ENCODE results near the gene CCDC170. TPM values are rescaled to one million over a fixed set of nuclear protein-coding genes. Genes with fewer than 3 reads are reported as not detected.
"Not testable (repeated sequence)": the region's sequence is repeated elsewhere in the genome, so short reads cannot be mapped to it uniquely, and the experiment has no call there.

The CCDC170 gene
- total RNA-seq, 1 experiment from 2014 or later = not detected

DNA sequence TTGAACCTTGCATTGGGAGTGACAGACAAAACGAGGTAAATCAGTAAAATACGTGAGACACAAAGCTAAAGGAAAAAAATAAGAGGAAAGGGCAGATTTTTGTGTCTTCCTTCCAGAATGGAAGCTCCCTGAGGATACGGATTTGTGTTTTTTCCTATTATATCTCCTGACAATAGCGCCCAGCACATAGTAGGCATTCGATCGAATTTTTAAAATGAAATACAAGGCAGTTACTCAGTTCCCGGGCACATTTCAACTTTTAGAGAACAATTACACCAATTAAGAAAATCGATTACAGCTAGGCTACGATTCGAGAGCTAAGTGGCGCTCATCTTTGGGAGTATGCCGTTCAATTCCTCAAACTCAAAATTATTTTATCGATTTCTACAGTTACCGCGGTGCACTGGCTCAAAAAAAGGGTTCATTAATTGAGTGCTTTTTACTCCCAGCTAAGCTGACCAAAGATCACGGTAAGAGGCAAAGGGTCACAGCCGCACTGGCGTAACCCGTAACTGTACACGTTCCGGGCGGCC, 42.3 kb upstream of the CCDC170 start:
- POLR2A ChIA-PET = interaction anchor here (0.6 to 2.9 kb wide), 18 partner anchors 10 to 1124 kb away, joined by 3 to 43 read pairs (median 6); no protein-coding TSS in a partner anchor
- intact Hi-C loops (cut with micrococcal nuclease) = no loop called here
- H3K27me3 Mint-ChIP-seq (ENCODE audit: insufficient read depth, unreplicated experiment) = no peaks in the 10 kb centered on the region
- CTCF ChIA-PET = interaction anchor here (0.5 to 1.5 kb wide), 6 partner anchors 12 to 1394 kb away, joined by 3 to 4 read pairs (median 3); no protein-coding TSS in a partner anchor
- peaks cover 38% of the 10 kb centered on the region for H3K4me1 Mint-ChIP-seq (ENCODE audit: insufficient read depth, unreplicated experiment)
- TF ChIP-seq, protein P1, sequence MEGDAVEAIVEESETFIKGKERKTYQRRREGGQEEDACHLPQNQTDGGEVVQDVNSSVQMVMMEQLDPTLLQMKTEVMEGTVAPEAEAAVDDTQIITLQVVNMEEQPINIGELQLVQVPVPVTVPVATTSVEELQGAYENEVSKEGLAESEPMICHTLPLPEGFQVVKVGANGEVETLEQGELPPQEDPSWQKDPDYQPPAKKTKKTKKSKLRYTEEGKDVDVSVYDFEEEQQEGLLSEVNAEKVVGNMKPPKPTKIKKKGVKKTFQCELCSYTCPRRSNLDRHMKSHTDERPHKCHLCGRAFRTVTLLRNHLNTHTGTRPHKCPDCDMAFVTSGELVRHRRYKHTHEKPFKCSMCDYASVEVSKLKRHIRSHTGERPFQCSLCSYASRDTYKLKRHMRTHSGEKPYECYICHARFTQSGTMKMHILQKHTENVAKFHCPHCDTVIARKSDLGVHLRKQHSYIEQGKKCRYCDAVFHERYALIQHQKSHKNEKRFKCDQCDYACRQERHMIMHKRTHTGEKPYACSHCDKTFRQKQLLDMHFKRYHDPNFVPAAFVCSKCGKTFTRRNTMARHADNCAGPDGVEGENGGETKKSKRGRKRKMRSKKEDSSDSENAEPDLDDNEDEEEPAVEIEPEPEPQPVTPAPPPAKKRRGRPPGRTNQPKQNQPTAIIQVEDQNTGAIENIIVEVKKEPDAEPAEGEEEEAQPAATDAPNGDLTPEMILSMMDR (IDR thresholded peaks at IDR 0.05; ENCODE audit: unreplicated experiment) = no peak
- H3K9me3 Mint-ChIP-seq (ENCODE audit: unreplicated experiment) = no peaks in the 10 kb centered on the region
- H3K4me3 Mint-ChIP-seq (ENCODE audit: unreplicated experiment) = peak overlapping the region; percentile 99
- no peak for DNase-seq (ENCODE audit: unreplicated experiment)
- H3K36me3 Mint-ChIP-seq (ENCODE audit: insufficient read depth, unreplicated experiment) = peaks cover 16% of the 10 kb centered on the region
- BruUV-seq (replicated peaks) = TSS peak; percentile 89
- peak overlapping the region; percentile 87 for H3K27ac Mint-ChIP-seq (ENCODE audit: low read depth, unreplicated experiment)

GRCh38 chr6:151451950-151452749, 41.7 kb upstream of the CCDC170 start, which contains the start of gene RMND1:
TSS of gene RMND1 (minus strand) at chr6:151452126. CDS start at chr6:151445811, 6,315 bp downstream.
- ChIA-PET POLR2A (interaction anchor here (0.6 to 2.9 kb wide), 24 partner anchors 11 to 1124 kb away, joined by 3 to 43 read pairs (median 5); no protein-coding TSS in a partner anchor), CTCF (interaction anchor here (0.5 to 1.5 kb wide), 3 partner anchors 24 to 1295 kb away, joined by 3 to 4 read pairs (median 3); no protein-coding TSS in a partner anchor)
- BruUV-seq (replicated peaks) = no TSS peak
- peaks cover 18% of the 10 kb centered on the region for H3K36me3 Mint-ChIP-seq (ENCODE audit: insufficient read depth, unreplicated experiment)
- H3K4me1 Mint-ChIP-seq (ENCODE audit: insufficient read depth, unreplicated experiment) = peaks cover 36% of the 10 kb centered on the region
- intact Hi-C loops (cut with micrococcal nuclease) = loop anchor here (2.0 kb wide), 1 partner anchor 61 kb away; the partner anchor contains the start of gene ZBTB2
- H3K27me3 Mint-ChIP-seq (ENCODE audit: insufficient read depth, unreplicated experiment) = no peaks in the 10 kb centered on the region
- H3K9me3 Mint-ChIP-seq (ENCODE audit: unreplicated experiment) = no peaks in the 10 kb centered on the region
- peak within 1 kb of the TSS; percentile 99 for H3K4me3 Mint-ChIP-seq (ENCODE audit: unreplicated experiment)
- TF ChIP-seq, protein P1 (IDR thresholded peaks at IDR 0.05; ENCODE audit: unreplicated experiment) = no peak
- peak; percentile 100 for DNase-seq (ENCODE audit: unreplicated experiment)
- peak within 1 kb of the TSS; percentile 87 for H3K27ac Mint-ChIP-seq (ENCODE audit: low read depth, unreplicated experiment)

DNA sequence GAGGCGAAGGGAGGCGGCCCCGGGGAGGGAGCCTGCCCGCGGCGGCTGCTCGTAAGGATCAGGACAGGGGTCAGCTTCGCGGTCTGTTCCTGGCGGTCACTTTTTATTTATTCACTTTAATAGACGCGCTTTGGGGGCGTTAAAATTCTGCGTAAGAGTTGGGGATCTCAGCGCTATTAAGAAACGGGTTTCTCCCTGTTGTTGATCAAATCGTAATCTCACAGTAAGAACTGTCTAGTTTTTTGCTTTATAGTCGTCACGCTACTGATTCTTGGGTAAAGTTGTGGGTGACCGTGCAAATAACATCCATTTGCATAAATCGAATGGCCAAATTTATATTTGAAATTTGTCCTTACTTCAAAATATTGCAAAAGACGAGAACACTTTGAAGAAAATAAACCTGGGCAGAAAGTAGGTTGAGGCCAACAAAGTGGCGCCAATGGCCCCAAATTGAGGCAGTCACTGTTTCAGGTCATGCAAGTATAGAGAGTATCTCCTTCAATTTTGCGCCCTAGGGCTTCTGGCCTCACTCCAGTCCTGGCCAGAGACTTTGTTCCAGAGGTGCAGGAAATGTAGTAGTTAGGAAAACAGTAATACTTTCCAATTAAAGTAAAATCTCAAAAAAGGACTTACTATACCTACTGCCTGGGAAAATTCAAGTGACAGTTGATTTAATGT, 40.9 kb upstream of the CCDC170 start:
- intact Hi-C loops (cut with micrococcal nuclease) = loop anchor here (2.0 kb wide), 1 partner anchor 62 kb away; the partner anchor contains the start of gene ZBTB2
- ChIA-PET CTCF (interaction anchor here (0.6 to 1.5 kb wide), 3 partner anchors 20 to 284 kb away, joined by 3 to 4 read pairs (median 3); no protein-coding TSS in a partner anchor), POLR2A (interaction anchor here (0.7 to 2.9 kb wide), 19 partner anchors 11 to 849 kb away, joined by 3 to 43 read pairs (median 5); no protein-coding TSS in a partner anchor)
- Mint-ChIP-seq H3K27ac (ENCODE audit: low read depth, unreplicated experiment) (peak overlapping the region; percentile 87), H3K4me1 (ENCODE audit: insufficient read depth, unreplicated experiment) (peaks cover 34% of the 10 kb centered on the region), H3K27me3 (ENCODE audit: insufficient read depth, unreplicated experiment) (no peaks in the 10 kb centered on the region), H3K4me3 (ENCODE audit: unreplicated experiment) (peak overlapping the region; percentile 99), H3K9me3 (ENCODE audit: unreplicated experiment) (no peaks in the 10 kb centered on the region), H3K36me3 (ENCODE audit: insufficient read depth, unreplicated experiment) (peaks cover 21% of the 10 kb centered on the region)
- TF ChIP-seq, protein P1 (IDR thresholded peaks at IDR 0.05; ENCODE audit: unreplicated experiment) = no peak
- peak; percentile 62 for DNase-seq (ENCODE audit: unreplicated experiment)
- BruUV-seq (replicated peaks) = TSS peak; percentile 53

DNA sequence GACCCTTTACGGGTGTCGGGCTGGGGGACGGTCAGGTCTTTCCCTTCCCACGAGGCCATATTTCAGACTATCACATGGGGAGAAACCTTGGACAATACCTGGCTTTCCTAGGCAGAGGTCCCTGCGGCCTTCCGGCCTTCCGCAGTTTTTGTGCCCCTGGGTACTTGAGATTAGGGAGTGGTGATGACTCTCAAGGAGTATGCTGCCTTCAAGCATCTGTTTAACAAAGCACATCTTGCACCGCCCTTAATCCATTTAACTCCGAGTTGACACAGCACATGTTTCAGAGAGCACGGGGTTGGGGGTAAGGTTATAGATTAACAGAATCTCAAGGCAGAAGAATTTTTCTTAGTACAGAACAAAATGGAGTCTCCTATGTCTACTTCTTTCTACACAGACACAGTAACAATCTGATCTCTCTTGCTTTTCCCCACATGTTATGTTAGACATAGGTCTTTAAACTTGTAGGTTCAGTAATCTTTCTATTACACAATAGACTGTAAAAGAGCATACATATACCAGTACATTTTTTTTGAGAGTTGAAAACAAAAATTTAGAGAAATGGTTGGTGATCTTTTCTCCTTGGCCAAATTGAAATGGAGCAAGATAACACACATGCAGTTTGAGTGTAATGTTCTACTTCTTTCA, 37.9 kb upstream of the CCDC170 start:
- H3K4me3 Mint-ChIP-seq (ENCODE audit: unreplicated experiment); intact Hi-C loops (cut with micrococcal nuclease); BruUV-seq (replicated peaks); H3K27ac Mint-ChIP-seq (ENCODE audit: low read depth, unreplicated experiment); H3K9me3 Mint-ChIP-seq (ENCODE audit: unreplicated experiment); POLR2A ChIA-PET; CTCF ChIA-PET; DNase-seq (ENCODE audit: unreplicated experiment); H3K27me3 Mint-ChIP-seq (ENCODE audit: insufficient read depth, unreplicated experiment): not testable (repeated sequence)
- Mint-ChIP-seq H3K4me1 (ENCODE audit: insufficient read depth, unreplicated experiment) (peaks cover 21% of the 10 kb centered on the region), H3K36me3 (ENCODE audit: insufficient read depth, unreplicated experiment) (peaks cover 48% of the 10 kb centered on the region)

All from MCF 10A (cell line).